Liver (tissue), 3 donors: ENCODE measurements around the gene CDK1.

Source experiments
- FOXA1 ChIP-seq: IDR thresholded peaks from 2 replicates; pipeline ENCODE4 v1.6.1; 2016; ENCODE audit warnings: antibody characterized with exemption
- GABPA ChIP-seq, 2 donors: IDR thresholded peaks in 1 of 2; conservative IDR thresholded peaks in 1 of 2; 2 replicates each; pipeline ENCODE4 v1.6.1; 2016; ENCODE audit warnings: antibody characterized with exemption in 2 of 2, mild to moderate bottlenecking in 1 of 2, moderate library complexity in 1 of 2
- HNF4A ChIP-seq, 2 donors: conservative IDR thresholded peaks; 2 replicates each; pipeline ENCODE4 v1.6.1; 2016; ENCODE audit warnings: antibody characterized with exemption in 2 of 2, mild to moderate bottlenecking in 2 of 2
- JUND ChIP-seq, 2 donors: IDR thresholded peaks; 2 replicates each; pipeline ENCODE4 v1.6.1; 2016; ENCODE audit warnings: antibody characterized with exemption in 2 of 2
- RAD21 ChIP-seq, 2 donors: IDR thresholded peaks; 2 replicates each; pipeline ENCODE4 v1.6.1; 2016; ENCODE audit warnings: antibody characterized with exemption in 2 of 2, mild to moderate bottlenecking in 2 of 2
- TAF1 ChIP-seq: conservative IDR thresholded peaks from 2 replicates; pipeline ENCODE4 v1.6.1; 2016; ENCODE audit warnings: antibody characterized with exemption, mild to moderate bottlenecking
- TF ChIP-seq, protein P1 (sequence below): fragments of 150-350 bp; IDR thresholded peaks from 2 replicates; pipeline ENCODE4 v1.5.1; 2017; ENCODE audit warnings: improper control_type of control experiment, low read depth, low read length; ENCODE audit not compliant: missing input control
- donor health status: healthy.
- donor health status: healthy.

DNA sequence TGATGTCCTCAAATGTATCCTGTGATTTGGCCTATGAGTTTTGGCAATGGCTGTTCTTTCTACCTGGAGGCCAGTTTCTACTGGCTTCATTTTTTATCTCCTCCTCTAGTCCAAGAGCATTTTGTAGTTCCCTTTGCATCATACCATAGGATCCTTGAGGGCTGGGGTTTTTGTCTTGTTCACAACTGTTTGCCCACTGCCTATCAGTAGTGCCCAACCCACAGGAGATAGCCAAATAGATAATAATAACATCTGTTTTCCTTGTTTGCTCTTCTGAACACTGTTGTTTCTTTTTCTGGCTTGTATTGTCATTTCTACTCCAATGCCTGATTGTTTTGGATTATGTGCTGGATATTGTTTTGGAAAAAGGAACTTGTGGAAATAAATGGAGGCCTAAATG lies 3.4 kb downstream of the CDK1 start:
- no peak for TF ChIP-seq TAF1
- no peak for TF ChIP-seq FOXA1
- TF ChIP-seq, protein P1, sequence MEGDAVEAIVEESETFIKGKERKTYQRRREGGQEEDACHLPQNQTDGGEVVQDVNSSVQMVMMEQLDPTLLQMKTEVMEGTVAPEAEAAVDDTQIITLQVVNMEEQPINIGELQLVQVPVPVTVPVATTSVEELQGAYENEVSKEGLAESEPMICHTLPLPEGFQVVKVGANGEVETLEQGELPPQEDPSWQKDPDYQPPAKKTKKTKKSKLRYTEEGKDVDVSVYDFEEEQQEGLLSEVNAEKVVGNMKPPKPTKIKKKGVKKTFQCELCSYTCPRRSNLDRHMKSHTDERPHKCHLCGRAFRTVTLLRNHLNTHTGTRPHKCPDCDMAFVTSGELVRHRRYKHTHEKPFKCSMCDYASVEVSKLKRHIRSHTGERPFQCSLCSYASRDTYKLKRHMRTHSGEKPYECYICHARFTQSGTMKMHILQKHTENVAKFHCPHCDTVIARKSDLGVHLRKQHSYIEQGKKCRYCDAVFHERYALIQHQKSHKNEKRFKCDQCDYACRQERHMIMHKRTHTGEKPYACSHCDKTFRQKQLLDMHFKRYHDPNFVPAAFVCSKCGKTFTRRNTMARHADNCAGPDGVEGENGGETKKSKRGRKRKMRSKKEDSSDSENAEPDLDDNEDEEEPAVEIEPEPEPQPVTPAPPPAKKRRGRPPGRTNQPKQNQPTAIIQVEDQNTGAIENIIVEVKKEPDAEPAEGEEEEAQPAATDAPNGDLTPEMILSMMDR = no peak
- no peak for TF ChIP-seq GABPA (IDR thresholded peaks at IDR 0.05 in 1 of 2, conservative IDR thresholded peaks at IDR 0.05 in 1 of 2)
- TF ChIP-seq RAD21 (IDR thresholded peaks at IDR 0.05) = no peak
- no peak for TF ChIP-seq JUND (IDR thresholded peaks at IDR 0.05)
- no peak for TF ChIP-seq HNF4A (conservative IDR thresholded peaks at IDR 0.05)
